GM12892 (cell line): Measurements from ENCODE around the gene VWA7.

Experiments used
- DNase-seq: peaks from one replicate; pipeline ENCODE4 v3.0.0; 2011; ENCODE audit not compliant: insufficient read length
- FAIRE-seq: peaks from 2 replicates; lab custom pipeline; 2011; peaks lifted over from hg19 to GRCh38; lab: Jason Lieb, UNC
- POLR2A ChIP-seq: IDR thresholded peaks from 2 replicates; pipeline ENCODE4 v1.6.1; 2011; ENCODE audit warnings: low read depth, low read length, control low read depth
- POLR2AphosphoS5 ChIP-seq: IDR thresholded peaks from 2 replicates; pipeline ENCODE4 v1.6.1; 2011; ENCODE audit warnings: low read depth, low read length, control low read depth
- TAF1 ChIP-seq: IDR thresholded peaks from 2 replicates; pipeline ENCODE4 v1.6.1; 2011; ENCODE audit warnings: low read depth, mild to moderate bottlenecking, control low read depth, low read length, borderline replicate concordance

VWA7 gene

GRCh38 chr6:31729979-31730630 is 47.0 kb downstream of the VWA7 start:
- FAIRE-seq (peak; percentile 56), DNase-seq (peak; percentile 69)
- TF ChIP-seq TAF1 (no peak), POLR2A (peak; percentile 43; the same call in 1 of the 2 replicates)

- TF ChIP-seq POLR2AphosphoS5: no peak
- 0 out of 2 replicates have a peak, but pooled peaks have one; percentile 47 for TF ChIP-seq POLR2A
- no peak for TF ChIP-seq TAF1
- DNase-seq: peak; percentile 70
- peak; percentile 9 for FAIRE-seq
Measured at GRCh38 chr6:31729515-31729978, 47.6 kb downstream of the VWA7 start.

- no peak for DNase-seq
- TF ChIP-seq TAF1: no peak
- TF ChIP-seq POLR2AphosphoS5: no peak
- no peak for TF ChIP-seq POLR2A
- FAIRE-seq: no peak
Measured at GRCh38 chr6:31728767-31729514, 48.2 kb downstream of the VWA7 start, which contains the start of gene DDAH2. Gene DDAH2, minus strand, starts transcription at chr6:31729299. Its CDS starts 138 bp downstream, at chr6:31729161.

- no peak for FAIRE-seq
- TF ChIP-seq POLR2A: no peak
- no peak for TF ChIP-seq POLR2AphosphoS5
- TF ChIP-seq TAF1: no peak
- no peak for DNase-seq
Measured at GRCh38 chr6:31727717-31728671, 49.1 kb downstream of the VWA7 start.

GRCh38 chr6:31727034-31727716 is 50.0 kb downstream of the VWA7 start:
- DNase-seq (peak; percentile 83), FAIRE-seq (peak; percentile 98)
- TF ChIP-seq POLR2AphosphoS5: no peak
- no peak; the same call in 1 of the 2 replicates for TF ChIP-seq POLR2A
- TF ChIP-seq TAF1: no peak

GRCh38 chr6:31725502-31726350 is 51.4 kb downstream of the VWA7 start:
- DNase-seq (no peak), FAIRE-seq (no peak)
- no peak for TF ChIP-seq TAF1
- TF ChIP-seq POLR2AphosphoS5: no peak
- TF ChIP-seq POLR2A: no peak

- TF ChIP-seq POLR2A (no peak), TAF1 (no peak), POLR2AphosphoS5 (no peak)
- FAIRE-seq (no peak), DNase-seq (no peak)
Measured at GRCh38 chr6:31723980-31724691, 53.0 kb downstream of the VWA7 start.

GRCh38 chr6:31723245-31723979 is 53.7 kb downstream of the VWA7 start, which contains the start of gene MPIG6B:
Gene MPIG6B, plus strand, starts transcription at chr6:31723373. Its CDS starts 11 bp downstream, at chr6:31723384.
- FAIRE-seq: no peak
- no peak for TF ChIP-seq TAF1
- no peak for DNase-seq

GRCh38 chr6:31722173-31722572 is 55.0 kb downstream of the VWA7 start:
- TF ChIP-seq POLR2AphosphoS5 (no peak), TAF1 (no peak), POLR2A (no peak)
- no peak for DNase-seq
- FAIRE-seq: no peak
